HG03175 (cell line): Measurements from ENCODE around the gene BBS9.

Experiments
- ATAC-seq: cut with Tn5 transposase; IDR thresholded peaks from one replicate; pipeline ENCODE4 v1.9.1; 2021; ENCODE audit warnings: mild to moderate bottlenecking, moderate library complexity; ENCODE audit not compliant: unreplicated experiment

The BBS9 gene

GRCh38 chr7:33536398-33537103 is 407.2 kb downstream of the BBS9 start:
- ATAC-seq: no peak

- no peak for ATAC-seq
Observed at GRCh38 chr7:33537104-33537477, 407.7 kb downstream of the BBS9 start.

DNA sequence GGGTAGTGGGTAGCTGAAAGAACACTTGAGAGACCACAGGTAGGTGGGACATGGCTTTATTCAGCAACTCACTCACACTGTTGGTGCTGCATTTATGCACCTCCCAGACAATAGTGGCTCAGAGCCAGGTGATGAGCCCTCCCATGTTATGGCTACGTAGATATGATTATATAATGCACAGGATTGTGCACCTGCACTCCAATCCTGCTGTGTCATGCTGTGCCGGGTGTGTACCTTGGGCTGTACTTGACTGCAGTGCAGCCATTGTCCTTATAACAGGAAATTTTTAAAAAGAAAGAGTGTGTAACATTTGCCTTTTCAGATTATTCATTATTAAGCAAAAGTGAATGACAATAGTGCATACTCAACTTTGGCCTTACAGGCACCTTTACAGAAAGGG is 409.8 kb downstream of the BBS9 start:
- no peak for ATAC-seq

DNA sequence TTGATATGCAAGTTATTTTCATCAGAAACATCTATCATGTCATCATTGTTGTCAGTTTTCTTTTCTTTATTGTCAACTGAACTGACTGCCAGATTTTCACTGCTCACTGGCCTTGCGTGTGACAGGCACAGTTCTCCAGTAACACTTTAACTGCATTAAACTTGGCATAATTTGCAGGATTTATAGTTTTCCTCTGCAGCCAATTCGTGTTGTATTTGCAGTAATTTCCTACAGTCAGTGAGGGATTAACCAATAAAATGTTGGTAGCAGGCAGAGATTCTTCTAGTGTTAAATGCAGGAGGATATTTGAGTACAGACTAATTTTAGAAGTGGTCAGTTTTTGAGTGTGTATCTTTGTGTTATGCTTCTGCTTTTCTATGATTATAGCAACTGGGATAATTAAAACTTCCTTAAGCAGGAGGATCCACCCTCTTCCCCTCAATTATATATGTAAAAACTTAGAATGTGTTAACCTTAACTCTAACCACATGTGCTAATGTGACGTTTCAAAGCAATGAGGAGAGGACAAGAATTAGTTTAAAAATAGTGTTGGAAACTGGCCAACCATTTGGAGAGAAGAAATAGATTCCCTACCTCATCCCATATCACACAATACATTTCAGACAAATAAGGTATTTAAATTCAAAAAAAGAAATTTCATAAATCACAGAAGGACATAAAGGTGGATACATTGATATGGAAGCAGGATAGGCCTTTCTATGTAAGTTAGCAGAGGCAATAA is 410.5 kb downstream of the BBS9 start:
- no peak for ATAC-seq

- ATAC-seq: no peak
Observed at GRCh38 chr7:33547880-33548279, 418.5 kb downstream of the BBS9 start.

DNA sequence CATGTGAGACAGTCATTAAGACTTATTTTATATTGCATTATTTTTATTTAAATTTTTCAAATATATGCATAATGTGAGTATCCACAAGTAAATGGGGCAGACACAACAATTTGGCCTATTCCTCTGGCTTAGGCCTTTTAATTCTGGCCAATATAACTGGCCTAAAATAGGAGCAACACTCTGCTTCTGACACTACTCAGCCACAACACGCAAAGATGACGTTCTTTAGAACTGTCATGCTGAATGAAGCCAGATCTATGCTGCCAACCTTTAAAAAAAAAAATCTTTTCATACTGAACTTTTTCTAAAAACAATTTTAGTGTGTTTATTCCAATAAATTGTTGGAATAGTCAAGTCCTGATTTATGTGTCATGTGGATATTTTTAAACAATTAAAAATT is 421.0 kb downstream of the BBS9 start:
- no peak for ATAC-seq

- no peak for ATAC-seq
Observed at GRCh38 chr7:33550979-33551378, 421.6 kb downstream of the BBS9 start.

DNA sequence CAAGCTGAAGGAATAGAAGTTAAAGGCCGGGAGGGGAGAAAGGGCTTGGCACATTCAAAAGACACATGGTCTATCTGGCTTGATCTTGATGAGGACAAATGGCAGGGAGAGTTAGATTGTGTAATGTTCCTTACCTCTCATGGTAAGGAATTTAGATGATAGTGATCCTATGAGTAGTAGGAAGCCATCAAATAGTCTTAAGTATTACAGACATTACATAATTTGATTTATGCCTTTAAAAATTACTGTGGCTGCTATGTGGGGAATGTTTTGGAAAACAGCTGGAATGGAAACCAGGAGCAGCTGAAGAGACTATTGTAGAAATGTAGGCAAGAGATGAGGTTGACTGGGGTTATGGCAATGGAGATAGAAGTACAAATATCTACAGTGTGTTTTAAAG is 424.7 kb downstream of the BBS9 start:
- no peak for ATAC-seq

GRCh38 chr7:33554576-33554975 is 425.2 kb downstream of the BBS9 start:
- no peak for ATAC-seq

DNA sequence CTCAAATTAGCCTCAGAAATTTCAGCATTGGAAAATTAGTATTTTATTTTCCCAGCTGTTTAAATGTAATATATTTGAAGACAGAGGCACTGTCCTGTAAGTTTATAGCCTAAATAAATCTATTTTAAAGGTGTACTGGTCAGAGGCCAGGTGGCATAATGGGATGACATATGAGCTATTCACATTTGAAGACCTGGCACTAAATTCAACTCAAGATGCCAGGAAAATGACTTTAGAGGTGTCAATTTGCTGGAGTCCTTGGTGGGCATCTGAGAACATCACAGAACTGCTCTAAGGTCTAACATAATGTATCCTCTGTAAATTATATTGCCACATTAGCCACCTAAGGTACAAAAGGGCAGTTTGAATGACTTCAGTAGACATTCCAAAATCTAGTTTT is 427.1 kb downstream of the BBS9 start:
- ATAC-seq: no peak

DNA sequence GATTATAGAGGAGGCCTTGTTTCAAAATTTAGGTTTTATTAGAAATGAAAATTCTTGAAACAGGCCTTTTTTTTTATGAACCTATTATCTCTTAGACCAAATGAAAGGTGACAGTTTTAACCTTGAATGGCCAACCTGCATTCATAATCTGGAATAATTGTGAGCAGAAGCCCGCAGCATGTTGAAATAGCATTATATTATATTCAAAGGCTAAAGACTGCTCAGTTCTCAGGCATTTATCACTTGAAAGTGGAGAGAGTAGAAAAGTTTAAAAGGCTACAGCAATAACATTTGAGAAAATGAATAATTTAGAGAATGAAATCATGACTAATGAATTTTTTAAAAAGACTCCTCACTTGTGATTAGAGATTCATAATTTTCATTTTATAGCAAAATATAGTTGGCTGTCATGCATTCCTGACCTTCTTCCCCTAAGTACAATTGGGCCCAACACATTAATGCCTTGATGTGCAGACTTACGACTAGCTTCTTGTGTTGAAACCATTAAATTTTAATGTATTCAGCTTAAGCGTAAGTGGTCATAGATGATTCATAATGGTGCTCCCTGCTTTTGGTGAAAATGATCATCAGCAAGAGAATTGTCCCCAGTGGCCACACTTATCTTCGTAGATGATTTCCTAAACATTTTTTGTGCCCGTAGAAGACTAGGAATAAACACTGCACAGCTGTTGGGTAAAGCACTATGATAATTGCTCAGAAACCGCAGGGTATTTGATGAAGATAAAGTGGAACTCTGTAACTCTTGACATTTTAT is 429.4 kb downstream of the BBS9 start:
- ATAC-seq: no peak

DNA sequence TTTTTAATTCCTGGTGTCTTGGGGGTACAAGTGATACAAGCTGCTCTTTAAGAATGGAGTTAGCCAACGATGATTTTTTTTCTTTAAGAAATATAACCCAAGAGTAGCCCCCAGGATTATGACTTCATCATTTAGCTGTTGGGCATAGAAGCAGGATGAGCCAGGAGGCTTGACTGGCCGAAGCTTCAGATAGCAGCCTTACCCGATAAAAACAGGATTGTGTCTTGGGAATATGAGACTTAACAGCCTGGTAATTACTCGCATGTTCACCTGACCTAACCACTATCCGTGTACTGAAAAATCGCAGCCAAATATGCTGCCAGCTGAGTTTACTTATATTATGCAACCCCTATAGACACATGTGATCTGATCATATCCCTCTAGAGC is 430.0 kb downstream of the BBS9 start:
- ATAC-seq: no peak

DNA sequence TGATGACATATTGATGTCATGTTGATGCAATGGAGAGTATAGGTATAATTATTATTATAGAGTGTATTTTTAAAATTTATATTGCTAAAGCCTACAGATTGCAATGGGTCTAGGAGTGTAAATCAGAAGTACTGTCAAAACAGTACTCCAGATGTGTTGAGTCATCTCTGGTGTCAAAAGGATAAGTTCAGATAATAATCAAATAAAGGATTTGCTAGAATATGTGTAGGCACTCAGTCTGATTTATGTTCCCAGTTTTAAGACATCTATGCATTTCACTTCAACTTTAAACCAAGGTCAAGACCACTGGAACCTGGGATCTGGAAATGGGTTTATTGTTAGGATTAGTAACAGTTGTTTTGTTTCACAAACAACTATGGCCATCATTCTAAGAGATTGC is 433.6 kb downstream of the BBS9 start:
- no peak for ATAC-seq

DNA sequence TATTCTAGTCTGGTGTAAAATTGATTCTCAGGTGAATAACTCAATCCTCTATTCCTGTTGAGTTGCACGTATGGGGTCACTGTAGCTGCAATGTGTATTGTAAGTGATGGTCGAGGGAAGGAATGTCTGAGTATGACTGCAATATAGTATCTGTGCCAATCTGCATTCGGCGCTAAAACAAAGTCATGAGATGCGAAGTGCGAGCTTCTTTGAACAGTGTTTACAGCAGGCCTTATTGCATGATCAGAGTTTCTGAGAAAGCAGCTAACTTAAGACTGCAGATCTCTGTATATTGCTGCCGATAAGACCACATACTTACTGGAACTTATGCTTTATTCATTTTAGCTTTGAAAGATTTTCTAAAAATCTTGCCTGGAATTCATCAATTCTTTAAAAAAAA is 434.3 kb downstream of the BBS9 start:
- ATAC-seq: no peak

- ATAC-seq: no peak
Observed at GRCh38 chr7:33578166-33578565, 448.8 kb downstream of the BBS9 start.

DNA sequence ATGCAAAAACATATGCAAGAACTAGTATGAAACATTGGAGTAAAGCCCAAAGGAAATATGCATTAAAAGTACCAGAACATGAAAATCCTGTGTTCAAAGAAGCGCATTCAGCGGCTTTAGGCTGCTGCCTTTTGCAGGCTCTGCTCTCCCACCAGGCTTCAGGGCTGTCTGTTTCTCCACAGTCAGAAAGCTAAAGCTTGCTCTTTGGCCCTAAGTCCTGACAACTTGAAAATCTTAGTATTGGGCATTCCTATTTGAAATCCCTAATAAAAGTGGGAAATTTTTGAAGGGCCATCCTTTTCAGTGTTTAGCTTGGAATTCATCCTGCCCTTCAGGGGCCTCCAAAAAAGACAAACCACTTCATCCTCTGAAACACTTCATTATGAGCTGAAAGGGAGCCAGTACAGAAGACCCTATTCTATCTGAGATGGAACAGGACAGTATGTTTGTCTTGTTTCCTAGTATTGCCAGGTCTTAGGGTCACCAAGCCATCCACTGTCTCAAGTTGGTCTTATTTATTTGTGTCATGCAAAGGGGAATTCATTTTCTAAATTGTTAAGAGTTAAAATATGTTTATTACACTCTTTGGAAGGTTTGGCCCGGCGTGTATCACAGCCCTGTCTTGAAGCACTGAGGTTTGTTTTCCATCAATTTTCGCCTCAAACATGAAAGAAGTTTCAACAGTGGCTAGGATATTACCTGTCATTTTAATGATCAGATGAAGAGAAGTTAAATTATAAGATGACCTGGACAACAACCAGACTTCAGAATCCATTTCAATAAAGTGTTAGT is 449.7 kb downstream of the BBS9 start:
- no peak for ATAC-seq

GRCh38 chr7:33579673-33579960 is 450.3 kb downstream of the BBS9 start:
- ATAC-seq: no peak

DNA sequence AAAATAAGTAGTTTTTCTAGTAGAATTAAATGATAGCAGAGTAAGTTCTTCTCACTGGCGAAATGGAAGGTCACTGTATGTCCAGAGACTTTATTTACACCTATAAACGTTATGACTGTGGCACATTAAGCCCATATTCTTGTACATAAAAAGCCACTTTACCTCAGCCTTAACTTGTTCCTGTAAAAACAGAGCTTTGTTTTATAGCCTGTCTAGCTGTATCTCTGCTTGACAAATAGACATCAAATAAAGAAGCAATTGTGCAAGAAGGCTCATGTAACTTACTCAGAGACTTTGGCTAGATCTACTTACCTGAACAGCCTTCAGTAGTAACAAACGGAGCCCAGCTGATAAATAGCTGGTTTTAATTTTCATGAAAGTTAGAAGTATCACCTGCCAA is 451.9 kb downstream of the BBS9 start:
- ATAC-seq: no peak

DNA sequence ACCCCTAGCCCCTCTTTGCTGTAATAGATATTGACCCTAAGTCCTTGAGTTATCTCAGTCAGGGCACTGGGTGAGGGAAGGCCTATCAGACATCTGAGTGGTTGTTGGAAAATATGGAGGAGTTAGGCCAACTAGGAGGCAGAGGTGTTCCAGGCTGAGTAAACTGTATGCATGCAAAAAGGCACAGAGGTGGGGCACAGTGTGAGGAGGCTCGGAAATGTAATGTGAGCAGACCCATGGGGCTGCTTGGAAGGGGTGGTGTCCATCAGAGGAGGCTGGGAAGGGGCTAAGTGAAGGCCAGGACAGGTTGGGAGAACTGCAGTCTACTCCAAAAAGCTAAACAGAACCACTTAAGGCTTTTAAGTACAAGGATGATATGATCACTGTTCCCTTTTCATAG is 452.7 kb downstream of the BBS9 start:
- no peak for ATAC-seq

DNA sequence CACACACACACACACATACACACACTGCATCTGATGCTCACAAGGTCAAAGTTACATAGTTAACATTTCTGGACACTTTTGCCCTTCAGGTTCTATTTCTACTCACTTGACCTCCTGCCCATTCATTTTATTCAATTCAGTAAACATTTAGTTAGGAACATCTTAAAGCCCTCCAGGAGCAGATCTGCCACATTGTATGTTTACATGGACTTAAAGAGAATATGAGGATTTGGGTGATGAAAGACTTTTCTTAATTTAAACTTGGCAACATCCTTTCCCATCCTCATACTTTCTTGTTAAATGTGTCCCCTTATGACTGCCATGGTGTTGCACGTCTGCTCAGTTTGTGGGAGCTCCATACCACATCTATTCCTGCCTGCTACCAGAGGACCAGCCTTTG is 453.2 kb downstream of the BBS9 start:
- ATAC-seq: no peak

DNA sequence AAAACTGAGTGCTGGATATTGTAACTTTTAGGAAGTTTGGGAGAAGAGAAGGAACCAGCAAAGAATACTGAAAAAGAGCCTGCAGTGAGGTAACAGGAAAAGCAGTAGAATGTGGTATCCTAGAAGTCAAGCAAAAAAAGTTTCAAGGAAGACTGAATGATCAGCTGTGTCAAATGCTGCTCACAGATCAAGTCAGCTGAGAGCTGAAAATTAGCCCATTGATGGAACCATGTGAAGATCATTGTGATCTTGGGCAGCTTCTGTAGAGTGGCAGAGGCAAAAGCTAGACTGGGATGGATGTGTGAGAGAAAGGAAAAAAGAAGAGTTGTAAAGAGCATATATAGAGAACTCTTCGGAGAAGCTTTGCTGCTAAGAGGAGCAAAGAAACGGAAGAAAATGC is 460.5 kb downstream of the BBS9 start:
- ATAC-seq: no peak
